GM23338 (cell line): ENCODE measurements around the gene KBTBD12. TPM values are rescaled to one million over a fixed set of nuclear protein-coding genes. Genes with fewer than 3 reads are reported as not detected.

Experiments
- ATAC-seq: fragments of 200-7000 bp; cut with Tn5 transposase; 3 replicates; pipeline ENCODE4 v1.9.1; 2020
- DNase-seq: peaks from one replicate; pipeline ENCODE4 v3.0.0-alpha.2; 2015; ENCODE audit warnings: low spot score
- H2AFZ ChIP-seq: fragments of 200-600 bp; sonication (generic); 2 replicates; pipeline ENCODE4 v1.8.0; 2016; ENCODE audit warnings: antibody characterized with exemption, mild to moderate bottlenecking, moderate library complexity
- H3F3A ChIP-seq: fragments of 200-600 bp; sonication (generic); replicated peaks from 2 replicates; pipeline ENCODE4 v1.8.0; 2017; ENCODE audit warnings: antibody characterized with exemption, mixed run types, low read depth
- H3K27ac ChIP-seq: fragments of 200-600 bp; sonication (generic); 2 replicates; pipeline ENCODE4 v1.6.1; 2016; ENCODE audit warnings: low read depth
- H3K27me3 ChIP-seq: fragments of 200-600 bp; sonication (generic); 2 replicates; pipeline ENCODE4 v1.8.0; 2016; ENCODE audit warnings: mild to moderate bottlenecking, mixed run types, moderate library complexity; ENCODE audit not compliant: insufficient read depth
- H3K36me3 ChIP-seq: fragments of 200-600 bp; sonication (generic); 2 replicates; pipeline ENCODE4 v1.8.0; 2016; ENCODE audit warnings: mild to moderate bottlenecking; ENCODE audit not compliant: insufficient read depth
- H3K4me1 ChIP-seq: fragments of 200-600 bp; sonication (generic); 2 replicates; pipeline ENCODE4 v1.8.0; 2016; ENCODE audit warnings: mild to moderate bottlenecking, moderate library complexity; ENCODE audit not compliant: insufficient read depth
- H3K4me2 ChIP-seq: fragments of 200-600 bp; sonication (generic); 2 replicates; pipeline ENCODE4 v1.7.1; 2017; ENCODE audit warnings: mixed run types
- H3K4me3 ChIP-seq: fragments of 200-600 bp; sonication (generic); 2 replicates; pipeline ENCODE4 v1.6.1; 2016; ENCODE audit warnings: mixed run types
- H3K79me2 ChIP-seq: fragments of 200-600 bp; sonication (generic); replicated peaks from 2 replicates; pipeline ENCODE4 v1.8.0; 2017; ENCODE audit warnings: mild to moderate bottlenecking; ENCODE audit not compliant: insufficient read depth
- H3K9me2 ChIP-seq: fragments of 200-600 bp; sonication (generic); 2 replicates; pipeline ENCODE4 v1.8.0; 2017; ENCODE audit not compliant: insufficient read depth
- H4K20me1 ChIP-seq: fragments of 200-600 bp; sonication (generic); replicated peaks from 2 replicates; pipeline ENCODE4 v1.8.0; 2017; ENCODE audit warnings: mild to moderate bottlenecking; ENCODE audit not compliant: insufficient read depth
- H3K27ac Mint-ChIP-seq: 2 replicates; pipeline ENCODE4 v1.8.0; 2020; ENCODE audit warnings: inconsistent platforms, mild to moderate bottlenecking, moderate library complexity, mixed read lengths
- H3K27me3 Mint-ChIP-seq: 3 replicates; pipeline ENCODE4 v1.8.0; 2022; ENCODE audit warnings: low read depth, mild to moderate bottlenecking, moderate library complexity, mixed read lengths, inconsistent platforms; ENCODE audit not compliant: insufficient read depth, poor library complexity
- H3K36me3 Mint-ChIP-seq: 3 replicates; pipeline ENCODE4 v1.8.0; 2021; ENCODE audit warnings: low read depth, mild to moderate bottlenecking, inconsistent platforms, moderate library complexity, mixed read lengths
- H3K4me1 Mint-ChIP-seq: 3 replicates; pipeline ENCODE4 v1.8.0; 2020; ENCODE audit warnings: mild to moderate bottlenecking, inconsistent platforms, mixed read lengths
- H3K4me3 Mint-ChIP-seq: 3 replicates; pipeline ENCODE4 v1.8.0; 2021; ENCODE audit warnings: moderate library complexity, mild to moderate bottlenecking, inconsistent platforms, mixed read lengths
- H3K9me3 Mint-ChIP-seq: 3 replicates; pipeline ENCODE4 v1.8.0; 2020; ENCODE audit warnings: moderate library complexity, mild to moderate bottlenecking, inconsistent platforms, mixed read lengths
- CREB1 ChIP-seq: fragments of 250-450 bp; sonication (Bioruptor Pico); IDR thresholded peaks from 2 replicates; pipeline ENCODE4 v1.5.0; 2020; ENCODE audit warnings: low read depth, mild to moderate bottlenecking, moderate library complexity
- ETS1 ChIP-seq: IDR thresholded peaks from 2 replicates; pipeline ENCODE4 v1.6.1; 2016; ENCODE audit warnings: antibody characterized with exemption
- EZH2phosphoT487 ChIP-seq: fragments of 200-600 bp; sonication (generic); IDR thresholded peaks from one replicate; pipeline ENCODE4 v1.8.1; 2018; ENCODE audit warnings: antibody characterized with exemption; ENCODE audit not compliant: unreplicated experiment
- JUNB ChIP-seq: IDR thresholded peaks from one replicate; pipeline ENCODE4 v1.6.1; 2016; ENCODE audit warnings: antibody characterized with exemption; ENCODE audit not compliant: unreplicated experiment
- NANOG ChIP-seq: IDR thresholded peaks from 2 replicates; pipeline ENCODE4 v1.6.1; 2016; ENCODE audit warnings: antibody characterized with exemption, borderline replicate concordance
- STAT1 ChIP-seq: IDR thresholded peaks from one replicate; pipeline ENCODE4 v1.6.1; 2016; ENCODE audit warnings: antibody characterized with exemption; ENCODE audit not compliant: unreplicated experiment
- ZNF114 ChIP-seq: fragments of 250-450 bp; sonication (Bioruptor Pico); IDR thresholded peaks from 2 replicates; pipeline ENCODE4 v1.5.0; 2020; ENCODE audit warnings: mild to moderate bottlenecking, moderate library complexity
- polyA plus RNA-seq: library from polyadenylated mRNA; unstranded; fragments of >200 nt; fragmentation: Nextera tagmentation; extraction: Ambion mirVana; gene quantifications from 2 replicates; pipeline ENCODE4 v1.2.1, GENCODE V29; 2016
- total RNA-seq: library from RNA; depleted of rRNA; stranded (reverse); fragments of >200 nt; shearing (Covaris generic); gene quantifications from 2 replicates; pipeline ENCODE4 v1.2.3, GENCODE V29; 2014
- TF ChIP-seq, protein P1 (sequence below), 2 experiments: fragments of 200-600 bp in 1 of 2; sonication (generic) in 1 of 2; conservative IDR thresholded peaks; 2 replicates each; pipeline versions ENCODE4 v1.5.1 to v1.6.1; 2016 to 2017; ENCODE audit warnings: antibody characterized with exemption in 2 of 2, low read depth in 2 of 2, mild to moderate bottlenecking in 2 of 2, moderate library complexity in 1 of 2
- TF ChIP-seq, protein P2 (sequence below): IDR thresholded peaks from one replicate; pipeline ENCODE4 v1.6.1; 2018; ENCODE audit warnings: antibody characterized with exemption; ENCODE audit not compliant: unreplicated experiment

KBTBD12 gene
- total and polyA plus RNA-seq, 2 experiments from 2014 or later: 0.53 to 0.69 TPM

- Histone ChIP-seq H3F3A (no peaks in the 10 kb centered on the region), H3K27ac (no peak overlapping the region), H3K4me3 (no peak overlapping the region), H3K27me3 (no peaks in the 10 kb centered on the region), H3K36me3 (no peaks in the 10 kb centered on the region), H2AFZ (peak overlapping the region; percentile 67; the same call in 1 of the 2 replicates), H3K4me2 (no peak overlapping the region), H3K9me2 (no peaks in the 10 kb centered on the region), H3K4me1 (peaks cover 6% of the 10 kb centered on the region), H3K79me2 (no peaks in the 10 kb centered on the region), H4K20me1 (no peaks in the 10 kb centered on the region)
- Mint-ChIP-seq H3K4me1 (peaks cover 10% of the 10 kb centered on the region; the same call in 2 of the 3 replicates), H3K9me3 (no peaks in the 10 kb centered on the region), H3K27me3 (no peaks in the 10 kb centered on the region), H3K36me3 (no peaks in the 10 kb centered on the region), H3K4me3 (no peak overlapping the region), H3K27ac (no peak overlapping the region)
- TF ChIP-seq ETS1: no peak
- TF ChIP-seq, protein P1, sequence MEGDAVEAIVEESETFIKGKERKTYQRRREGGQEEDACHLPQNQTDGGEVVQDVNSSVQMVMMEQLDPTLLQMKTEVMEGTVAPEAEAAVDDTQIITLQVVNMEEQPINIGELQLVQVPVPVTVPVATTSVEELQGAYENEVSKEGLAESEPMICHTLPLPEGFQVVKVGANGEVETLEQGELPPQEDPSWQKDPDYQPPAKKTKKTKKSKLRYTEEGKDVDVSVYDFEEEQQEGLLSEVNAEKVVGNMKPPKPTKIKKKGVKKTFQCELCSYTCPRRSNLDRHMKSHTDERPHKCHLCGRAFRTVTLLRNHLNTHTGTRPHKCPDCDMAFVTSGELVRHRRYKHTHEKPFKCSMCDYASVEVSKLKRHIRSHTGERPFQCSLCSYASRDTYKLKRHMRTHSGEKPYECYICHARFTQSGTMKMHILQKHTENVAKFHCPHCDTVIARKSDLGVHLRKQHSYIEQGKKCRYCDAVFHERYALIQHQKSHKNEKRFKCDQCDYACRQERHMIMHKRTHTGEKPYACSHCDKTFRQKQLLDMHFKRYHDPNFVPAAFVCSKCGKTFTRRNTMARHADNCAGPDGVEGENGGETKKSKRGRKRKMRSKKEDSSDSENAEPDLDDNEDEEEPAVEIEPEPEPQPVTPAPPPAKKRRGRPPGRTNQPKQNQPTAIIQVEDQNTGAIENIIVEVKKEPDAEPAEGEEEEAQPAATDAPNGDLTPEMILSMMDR (conservative IDR thresholded peaks at IDR 0.05; ENCODE audit: low read depth in 2 of 2): no peak
- no peak for TF ChIP-seq STAT1
- TF ChIP-seq, protein P2, sequence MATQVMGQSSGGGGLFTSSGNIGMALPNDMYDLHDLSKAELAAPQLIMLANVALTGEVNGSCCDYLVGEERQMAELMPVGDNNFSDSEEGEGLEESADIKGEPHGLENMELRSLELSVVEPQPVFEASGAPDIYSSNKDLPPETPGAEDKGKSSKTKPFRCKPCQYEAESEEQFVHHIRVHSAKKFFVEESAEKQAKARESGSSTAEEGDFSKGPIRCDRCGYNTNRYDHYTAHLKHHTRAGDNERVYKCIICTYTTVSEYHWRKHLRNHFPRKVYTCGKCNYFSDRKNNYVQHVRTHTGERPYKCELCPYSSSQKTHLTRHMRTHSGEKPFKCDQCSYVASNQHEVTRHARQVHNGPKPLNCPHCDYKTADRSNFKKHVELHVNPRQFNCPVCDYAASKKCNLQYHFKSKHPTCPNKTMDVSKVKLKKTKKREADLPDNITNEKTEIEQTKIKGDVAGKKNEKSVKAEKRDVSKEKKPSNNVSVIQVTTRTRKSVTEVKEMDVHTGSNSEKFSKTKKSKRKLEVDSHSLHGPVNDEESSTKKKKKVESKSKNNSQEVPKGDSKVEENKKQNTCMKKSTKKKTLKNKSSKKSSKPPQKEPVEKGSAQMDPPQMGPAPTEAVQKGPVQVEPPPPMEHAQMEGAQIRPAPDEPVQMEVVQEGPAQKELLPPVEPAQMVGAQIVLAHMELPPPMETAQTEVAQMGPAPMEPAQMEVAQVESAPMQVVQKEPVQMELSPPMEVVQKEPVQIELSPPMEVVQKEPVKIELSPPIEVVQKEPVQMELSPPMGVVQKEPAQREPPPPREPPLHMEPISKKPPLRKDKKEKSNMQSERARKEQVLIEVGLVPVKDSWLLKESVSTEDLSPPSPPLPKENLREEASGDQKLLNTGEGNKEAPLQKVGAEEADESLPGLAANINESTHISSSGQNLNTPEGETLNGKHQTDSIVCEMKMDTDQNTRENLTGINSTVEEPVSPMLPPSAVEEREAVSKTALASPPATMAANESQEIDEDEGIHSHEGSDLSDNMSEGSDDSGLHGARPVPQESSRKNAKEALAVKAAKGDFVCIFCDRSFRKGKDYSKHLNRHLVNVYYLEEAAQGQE: no peak
- TF ChIP-seq CREB1 (CRISPR knock-in tag): no peak
- no peak for TF ChIP-seq NANOG
- TF ChIP-seq JUNB: no peak
- TF ChIP-seq ZNF114 (CRISPR knock-in tag): no peak
- TF ChIP-seq EZH2phosphoT487: no peak
- DNase-seq (no peak), ATAC-seq (no peak)
Observed at GRCh38 chr3:127959041-127959440, 44.0 kb downstream of the KBTBD12 start.

DNA sequence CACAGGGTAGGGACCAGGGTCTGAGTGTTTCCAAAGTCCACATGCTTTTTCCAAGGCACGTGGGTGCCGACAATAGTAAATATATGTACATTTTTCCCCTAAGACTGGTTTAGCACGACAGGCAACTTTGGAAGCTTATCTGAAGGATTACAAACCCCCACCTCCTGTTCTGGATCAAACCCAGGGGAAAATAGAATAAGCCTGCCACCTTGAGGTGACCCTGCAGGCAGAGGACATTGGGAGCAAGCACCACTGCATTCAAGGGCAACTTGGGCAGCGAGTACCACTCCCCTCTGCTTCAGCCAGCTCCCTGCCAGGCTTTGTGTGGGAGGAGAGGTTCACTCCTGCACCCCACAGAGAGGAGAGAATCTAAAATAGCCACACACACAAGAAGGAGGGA is 44.8 kb downstream of the KBTBD12 start:
- H4K20me1 ChIP-seq: no peaks in the 10 kb centered on the region
- H3K27ac Mint-ChIP-seq: no peak overlapping the region
- DNase-seq (peak; percentile 73), ATAC-seq (peak; percentile 98)
- no peak overlapping the region for H3K4me3 Mint-ChIP-seq
- H3K27me3 ChIP-seq: no peaks in the 10 kb centered on the region
- H3K4me1 ChIP-seq: peaks cover 6% of the 10 kb centered on the region
- no peaks in the 10 kb centered on the region for H3K79me2 ChIP-seq
- no peaks in the 10 kb centered on the region for H3K9me2 ChIP-seq
- H3K4me1 Mint-ChIP-seq: peaks cover 10% of the 10 kb centered on the region; the same call in 2 of the 3 replicates
- H3K36me3 Mint-ChIP-seq: no peaks in the 10 kb centered on the region
- H3K4me3 ChIP-seq: no peak overlapping the region
- H3K9me3 Mint-ChIP-seq: no peaks in the 10 kb centered on the region
- 0 out of 2 replicates have a peak overlapping the region, but pooled peaks have one; percentile 25 for H3K4me2 ChIP-seq
- H3K27ac ChIP-seq: no peak overlapping the region
- no peaks in the 10 kb centered on the region for H3K27me3 Mint-ChIP-seq
- H2AFZ ChIP-seq: peak overlapping the region; percentile 67; the same call in 1 of the 2 replicates
- H3F3A ChIP-seq: no peaks in the 10 kb centered on the region
- TF ChIP-seq, protein P1 (conservative IDR thresholded peaks at IDR 0.05; ENCODE audit: low read depth in 2 of 2): peak; percentile 58 to 88
- TF ChIP-seq ETS1: no peak
- no peaks in the 10 kb centered on the region for H3K36me3 ChIP-seq
